Skeletal muscle satellite cell (primary cell): ENCODE data around the gene PDE1C.

ENCODE experiments used
- H3K27me3 ChIP-seq: 2 replicates; pipeline ENCODE4 v1.7.0; 2013; ENCODE audit warnings: low read length; ENCODE audit not compliant: control insufficient read depth, insufficient read depth
- H3K36me3 ChIP-seq: 2 replicates; pipeline ENCODE4 v1.7.0; 2013; ENCODE audit warnings: mild to moderate bottlenecking, control low read depth, low read length; ENCODE audit not compliant: insufficient read depth
- H3K4me1 ChIP-seq: 2 replicates; pipeline ENCODE4 v1.7.0; 2013; ENCODE audit warnings: low read length; ENCODE audit not compliant: control insufficient read depth, insufficient read depth
- H3K4me2 ChIP-seq: 2 replicates; pipeline ENCODE4 v1.7.0; 2013; ENCODE audit warnings: mild to moderate bottlenecking, low read length
- H3K4me3 ChIP-seq: 2 replicates; pipeline ENCODE4 v1.7.0; 2013; ENCODE audit warnings: low read length
- H3K9ac ChIP-seq: 2 replicates; pipeline ENCODE4 v1.7.0; 2013; ENCODE audit warnings: mild to moderate bottlenecking, low read depth, low read length, moderate library complexity
- H3K9me3 ChIP-seq: replicated peaks from 2 replicates; pipeline ENCODE4 v1.7.0; 2013; ENCODE audit warnings: mild to moderate bottlenecking, control low read depth, low read length

The PDE1C gene

GRCh38 chr7:31819031-31819430, 251.2 kb downstream of the PDE1C start:
- H3K27me3 ChIP-seq, result no peaks in the 10 kb centered on the region
- H3K4me3 ChIP-seq, result no peak overlapping the region
- no peak overlapping the region for H3K4me2 ChIP-seq
- no peaks in the 10 kb centered on the region for H3K9me3 ChIP-seq
- H3K9ac ChIP-seq, result no peak overlapping the region
- no peaks in the 10 kb centered on the region for H3K36me3 ChIP-seq
- H3K4me1 ChIP-seq, result peaks cover 8% of the 10 kb centered on the region

DNA sequence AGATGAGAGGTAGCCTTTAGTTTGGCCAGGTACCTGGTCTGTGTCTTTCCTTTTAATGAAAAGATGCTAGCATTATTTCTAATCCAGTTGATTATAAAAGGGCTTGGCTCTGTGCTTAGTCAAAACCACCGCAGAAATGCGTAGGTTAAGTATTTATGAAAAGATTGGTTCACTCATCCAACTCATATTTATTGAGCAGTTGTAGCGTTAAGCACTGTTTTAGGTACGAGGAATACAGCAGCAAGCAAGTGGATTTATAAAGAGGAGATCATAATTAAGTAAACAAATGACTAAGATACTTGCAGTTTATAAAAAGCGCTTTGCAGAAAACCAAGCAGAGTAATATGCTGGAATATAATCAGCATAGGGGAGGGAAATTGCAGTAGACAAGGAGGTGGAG, 253.4 kb downstream of the PDE1C start:
- H3K4me1 ChIP-seq, result peaks cover 8% of the 10 kb centered on the region
- no peak overlapping the region for H3K4me3 ChIP-seq
- H3K9me3 ChIP-seq, result no peaks in the 10 kb centered on the region
- H3K4me2 ChIP-seq, result no peak overlapping the region
- H3K9ac ChIP-seq, result no peak overlapping the region
- no peaks in the 10 kb centered on the region for H3K36me3 ChIP-seq
- no peaks in the 10 kb centered on the region for H3K27me3 ChIP-seq

DNA sequence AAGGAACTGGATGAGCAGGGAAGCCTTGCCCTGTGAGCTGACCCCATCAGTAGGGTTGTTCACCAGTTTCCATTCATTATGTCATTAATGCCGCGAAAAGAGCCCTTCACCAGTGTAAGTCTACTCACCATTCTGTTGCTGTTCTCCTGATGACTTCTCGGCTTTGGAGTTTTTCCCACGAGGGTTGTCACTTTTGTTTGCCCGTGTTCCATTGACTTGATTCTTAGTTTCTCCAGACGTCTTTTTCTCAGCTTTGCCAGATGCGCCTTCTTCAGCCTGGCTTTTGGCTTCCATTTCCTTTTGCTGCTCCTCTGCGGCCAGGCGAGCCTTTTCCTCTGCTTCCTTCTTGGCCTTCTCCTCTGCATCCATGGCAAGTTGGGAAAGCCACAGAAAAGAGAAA, 254.4 kb downstream of the PDE1C start:
- no peak overlapping the region for H3K9ac ChIP-seq
- H3K27me3 ChIP-seq, result no peaks in the 10 kb centered on the region
- H3K4me2 ChIP-seq, result no peak overlapping the region
- no peaks in the 10 kb centered on the region for H3K36me3 ChIP-seq
- no peak overlapping the region for H3K4me3 ChIP-seq
- H3K9me3 ChIP-seq, result no peaks in the 10 kb centered on the region
- peaks cover 8% of the 10 kb centered on the region for H3K4me1 ChIP-seq

DNA sequence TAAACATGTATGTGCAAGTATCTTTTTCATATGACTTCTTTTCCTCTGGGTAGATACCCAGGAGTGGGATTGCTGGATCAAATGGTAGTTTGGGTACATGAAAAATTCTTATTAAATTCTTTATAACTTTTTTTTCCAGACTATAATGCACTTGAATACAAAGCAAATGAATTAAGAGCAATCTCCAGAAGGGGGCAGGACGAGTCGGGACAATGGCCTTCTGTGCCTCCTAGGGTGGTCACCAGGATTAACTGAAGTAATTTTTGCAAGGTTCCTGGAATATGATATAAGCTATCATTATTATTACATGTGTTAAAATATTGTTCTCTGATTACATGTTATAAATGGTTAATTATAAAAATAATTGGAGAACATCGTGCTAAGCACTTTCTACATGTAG, 256.0 kb downstream of the PDE1C start:
- Histone ChIP-seq H3K9me3 (no peaks in the 10 kb centered on the region), H3K9ac (no peak overlapping the region), H3K36me3 (no peaks in the 10 kb centered on the region)

DNA sequence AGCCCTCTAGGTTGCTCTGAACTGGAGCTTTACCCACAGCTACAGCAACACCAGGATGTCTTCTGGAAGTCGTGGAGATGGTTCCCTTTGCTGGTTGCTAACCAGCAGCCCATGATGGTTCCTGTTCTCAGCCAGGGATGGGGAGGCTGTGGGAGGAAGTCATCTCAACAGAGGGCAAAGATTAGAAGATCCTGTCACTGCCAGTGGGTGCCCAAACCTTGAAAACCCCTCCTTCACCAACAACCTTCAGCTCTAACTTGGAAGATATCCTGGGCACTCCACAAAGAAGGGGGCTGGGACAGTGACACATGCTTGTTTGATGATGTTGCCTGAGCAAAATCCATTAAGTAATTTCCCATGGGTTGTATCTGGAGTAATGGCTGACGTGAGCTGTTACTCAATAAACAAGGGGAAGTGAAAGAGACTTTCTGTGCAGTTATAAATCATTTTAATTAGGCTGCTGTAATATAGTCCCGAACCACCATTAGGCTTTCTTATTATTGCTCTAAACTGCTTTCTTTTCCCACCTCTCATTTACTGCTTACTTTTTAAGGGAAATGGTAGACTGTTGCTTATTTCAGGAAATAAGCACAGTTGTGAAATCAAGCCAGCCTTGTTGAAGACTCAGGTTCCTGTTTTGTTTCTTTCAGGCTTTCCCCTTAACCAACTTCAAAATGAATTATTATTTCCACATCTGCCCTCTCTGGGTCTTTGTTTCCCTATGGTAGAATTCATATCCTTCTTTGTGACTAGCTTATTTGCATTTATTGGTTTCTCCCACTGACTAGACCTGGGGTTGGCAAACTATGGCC, 258.4 kb downstream of the PDE1C start:
- Histone ChIP-seq H3K4me3 (no peak overlapping the region), H3K27me3 (no peaks in the 10 kb centered on the region), H3K9ac (no peak overlapping the region), H3K4me2 (no peak overlapping the region), H3K36me3 (no peaks in the 10 kb centered on the region), H3K9me3 (no peaks in the 10 kb centered on the region), H3K4me1 (peaks cover 8% of the 10 kb centered on the region)

More for the DNA sequence above, 256.0 kb downstream of the PDE1C start:
- H3K27me3 ChIP-seq, result no peaks in the 10 kb centered on the region
- no peak overlapping the region for H3K4me3 ChIP-seq
- no peak overlapping the region for H3K4me2 ChIP-seq
- peaks cover 8% of the 10 kb centered on the region for H3K4me1 ChIP-seq

DNA sequence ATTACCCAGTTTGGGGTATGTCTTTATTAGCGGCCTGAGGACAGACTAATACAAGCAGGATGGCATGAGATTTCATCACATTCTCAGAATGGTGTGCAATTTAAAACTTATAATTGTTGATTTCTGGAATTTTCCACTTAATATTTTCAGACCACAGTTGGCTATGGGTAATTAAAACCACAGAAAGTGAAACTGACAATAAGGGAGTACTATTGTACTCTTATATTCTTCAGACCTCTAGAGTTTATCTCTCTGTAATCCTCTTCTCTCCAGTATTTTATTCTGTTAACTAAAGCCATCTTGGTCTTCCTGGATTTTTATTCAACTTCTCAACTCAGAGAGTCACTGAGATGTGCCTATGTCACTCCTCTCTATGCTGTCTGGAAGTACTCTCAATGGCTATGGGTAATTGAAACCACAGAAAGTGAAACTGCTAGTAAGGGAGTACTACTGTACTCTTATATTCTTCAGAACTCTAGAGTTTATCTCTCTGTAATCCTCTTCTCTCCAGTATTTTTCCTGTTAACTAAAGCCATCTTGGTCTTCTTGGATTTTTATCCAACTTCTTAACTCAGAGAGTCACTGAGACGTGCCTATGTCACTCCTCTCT, 264.9 kb downstream of the PDE1C start:
- H3K9ac ChIP-seq, result no peak overlapping the region
- H3K4me3 ChIP-seq, result no peak overlapping the region
- no peak overlapping the region for H3K4me2 ChIP-seq
- no peaks in the 10 kb centered on the region for H3K36me3 ChIP-seq
- H3K4me1 ChIP-seq, result no peaks in the 10 kb centered on the region
- no peaks in the 10 kb centered on the region for H3K27me3 ChIP-seq
- H3K9me3 ChIP-seq, result no peaks in the 10 kb centered on the region

DNA sequence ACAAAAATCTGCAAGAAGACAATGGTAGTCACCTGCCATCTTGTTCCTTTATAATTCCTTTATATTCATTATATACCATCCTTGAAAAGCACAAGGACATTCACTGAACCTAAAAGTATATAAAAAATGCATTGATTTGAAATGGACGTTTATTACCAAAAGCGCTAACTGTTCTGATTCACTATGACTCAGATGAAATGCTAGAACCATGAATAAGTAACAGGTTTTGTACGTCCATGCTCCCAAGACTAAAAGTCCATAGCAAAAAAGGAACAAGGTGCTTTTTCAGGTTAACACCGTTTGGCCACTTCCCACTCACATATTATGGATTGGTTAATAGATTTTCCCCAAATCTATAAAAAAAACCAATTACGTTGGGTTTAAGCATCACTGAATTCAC, 273.8 kb downstream of the PDE1C start:
- no peak overlapping the region for H3K4me2 ChIP-seq
- no peaks in the 10 kb centered on the region for H3K9me3 ChIP-seq
- H3K36me3 ChIP-seq, result no peaks in the 10 kb centered on the region
- H3K27me3 ChIP-seq, result no peaks in the 10 kb centered on the region
- no peak overlapping the region for H3K4me3 ChIP-seq
- no peak overlapping the region for H3K9ac ChIP-seq
- no peaks in the 10 kb centered on the region for H3K4me1 ChIP-seq

DNA sequence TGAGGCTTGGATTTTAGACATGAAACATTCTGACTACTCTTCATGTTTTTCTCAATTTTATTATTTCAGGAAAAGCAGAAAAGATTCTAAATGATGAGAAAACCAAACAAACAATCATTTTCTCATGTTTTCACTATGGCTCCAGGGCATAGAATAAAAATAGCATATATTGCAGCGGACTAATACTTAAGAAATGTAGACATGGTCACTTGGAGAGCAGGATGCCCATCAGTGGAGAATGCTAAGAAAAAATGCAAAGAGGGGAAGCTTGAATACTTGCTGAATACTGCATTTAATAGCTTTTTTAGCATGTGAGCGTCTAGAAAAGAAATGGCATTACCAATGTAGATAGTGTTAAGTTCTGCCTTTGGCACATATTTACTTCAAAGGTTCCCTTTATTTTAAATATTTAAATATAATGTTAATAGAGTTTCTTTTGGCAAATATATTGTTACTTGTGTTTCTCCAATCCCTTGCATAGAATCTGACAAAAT, 275.3 kb downstream of the PDE1C start:
- Histone ChIP-seq H3K4me3 (no peak overlapping the region), H3K4me2 (no peak overlapping the region), H3K27me3 (no peaks in the 10 kb centered on the region), H3K36me3 (no peaks in the 10 kb centered on the region), H3K9ac (no peak overlapping the region), H3K4me1 (no peaks in the 10 kb centered on the region), H3K9me3 (no peaks in the 10 kb centered on the region)

DNA sequence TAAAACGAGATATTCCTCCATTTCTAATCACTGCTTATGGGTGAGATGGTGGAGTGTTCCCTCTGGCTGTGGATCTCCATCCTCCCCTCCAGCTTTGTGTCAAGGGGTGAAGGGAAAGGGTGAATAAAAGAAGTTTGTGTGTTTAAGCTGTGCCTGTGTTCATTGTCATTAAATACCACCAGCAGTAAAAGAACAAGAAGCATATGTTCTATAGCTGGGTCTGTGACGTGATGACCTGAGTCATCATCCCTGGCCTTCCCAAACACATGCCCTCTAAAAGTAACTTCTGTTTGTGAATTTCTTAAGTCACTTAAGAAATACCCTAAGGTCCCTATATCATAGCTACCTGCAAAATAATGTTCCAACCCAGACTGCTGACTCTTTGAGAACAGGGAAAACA, 278.3 kb downstream of the PDE1C start:
- Histone ChIP-seq H3K4me1 (no peaks in the 10 kb centered on the region), H3K27me3 (no peaks in the 10 kb centered on the region), H3K36me3 (no peaks in the 10 kb centered on the region), H3K4me3 (no peak overlapping the region), H3K9ac (no peak overlapping the region), H3K9me3 (no peaks in the 10 kb centered on the region), H3K4me2 (no peak overlapping the region)

- H3K36me3 ChIP-seq, result no peaks in the 10 kb centered on the region
- no peak overlapping the region for H3K4me3 ChIP-seq
- no peaks in the 10 kb centered on the region for H3K9me3 ChIP-seq
- H3K4me1 ChIP-seq, result peaks cover 3% of the 10 kb centered on the region
- H3K9ac ChIP-seq, result no peak overlapping the region
- no peaks in the 10 kb centered on the region for H3K27me3 ChIP-seq
- no peak overlapping the region for H3K4me2 ChIP-seq
Measured at GRCh38 chr7:31788883-31789680, 281.1 kb downstream of the PDE1C start.

DNA sequence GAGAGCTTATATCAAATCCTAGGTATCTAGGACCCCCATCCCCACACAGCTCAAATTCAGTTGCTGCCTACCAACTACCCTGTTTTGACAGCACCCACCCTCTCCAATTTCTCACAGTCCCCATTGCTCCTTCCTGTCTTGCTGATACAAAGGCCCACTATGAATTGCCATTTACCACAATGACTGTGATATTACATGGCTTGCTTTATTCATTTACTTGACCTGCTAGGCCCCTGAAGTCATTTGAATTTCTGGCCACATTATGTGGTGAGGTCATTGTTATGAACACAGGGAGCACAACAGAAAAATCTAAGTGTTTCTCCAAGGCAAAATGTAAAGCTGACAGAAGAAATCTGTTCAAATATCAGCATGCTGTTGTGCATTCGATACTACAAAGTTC, 281.8 kb downstream of the PDE1C start:
- no peaks in the 10 kb centered on the region for H3K27me3 ChIP-seq
- H3K36me3 ChIP-seq, result no peaks in the 10 kb centered on the region
- no peak overlapping the region for H3K4me2 ChIP-seq
- no peaks in the 10 kb centered on the region for H3K9me3 ChIP-seq
- H3K4me1 ChIP-seq, result peaks cover 3% of the 10 kb centered on the region
- H3K9ac ChIP-seq, result no peak overlapping the region
- H3K4me3 ChIP-seq, result no peak overlapping the region
